ENCODE measurements around the gene ELMO1.

ELMO1 gene

DNA sequence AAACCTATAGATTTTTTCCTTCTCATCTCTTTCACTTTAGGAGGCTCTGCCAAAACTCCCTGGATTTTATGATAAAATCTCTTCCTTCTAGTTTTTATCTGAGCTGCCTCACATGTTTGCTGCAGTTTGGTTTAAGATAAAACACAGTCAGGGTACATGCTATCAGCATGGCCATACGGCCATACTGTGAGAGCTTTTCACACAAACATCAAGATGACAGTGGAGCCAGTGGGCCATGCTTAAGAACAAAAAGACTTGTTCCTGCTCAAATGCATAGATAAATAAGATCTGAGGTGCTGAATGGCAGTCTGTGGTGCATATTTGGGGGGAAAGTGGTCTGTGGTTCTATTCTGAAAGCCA lies 91.0 kb downstream of the ELMO1 start:
- Histone ChIP-seq H3K9me3 (ENCODE audit: control extremely low read depth in 1 of 5, control insufficient read depth in 4 of 5, insufficient read depth in 2 of 5, low read depth in 1 of 5, low read length in 4 of 5) (no peaks in the 10 kb centered on the region), H3K4me3 (ENCODE audit: control insufficient read depth in 1 of 7, extremely low read depth in 1 of 7, insufficient read depth in 4 of 7, low read depth in 2 of 7, low read length in 6 of 7) (peak overlapping the region in 2 of 7 experiments; percentile 21 to 30), H3K27ac (ENCODE audit: insufficient read depth in 1 of 2, low read depth in 1 of 2, low read length in 2 of 2, poor library complexity in 1 of 2, severe bottlenecking in 2 of 2) (peak overlapping the region; percentile 2 to 63), H3K27me3 (replicated peaks in 2 of 5; ENCODE audit: control insufficient read depth in 4 of 5, insufficient read depth in 5 of 5, low read length in 4 of 5) (no peaks in the 10 kb centered on the region), H3K4me1 (ENCODE audit: control extremely low read depth in 1 of 4, control insufficient read depth in 4 of 4, insufficient read depth in 4 of 4, low read length in 3 of 4) (peaks cover 22 to 78% (median 59%) of the 10 kb centered on the region in 4 experiments), H3K36me3 (ENCODE audit: control insufficient read depth in 4 of 4, insufficient read depth in 4 of 4, low read length in 3 of 4) (no peaks in the 10 kb centered on the region)
- WGBS (ENCODE audit: insufficient coverage): 13% methylated on average over 1 of the region's 1 CpG
- DNase-seq: peak; percentile 64 to 90 (median 80)
- ChIA-PET POLR2A (interaction anchor here (0.7 kb wide), 2 partner anchors 21 to 34 kb away, joined by 3 to 4 read pairs; no protein-coding TSS in a partner anchor), CTCF (interaction anchor here (0.7 to 1.3 kb wide), 5 partner anchors 29 to 158 kb away, joined by 3 to 4 read pairs (median 3); no protein-coding TSS in a partner anchor)

DNA sequence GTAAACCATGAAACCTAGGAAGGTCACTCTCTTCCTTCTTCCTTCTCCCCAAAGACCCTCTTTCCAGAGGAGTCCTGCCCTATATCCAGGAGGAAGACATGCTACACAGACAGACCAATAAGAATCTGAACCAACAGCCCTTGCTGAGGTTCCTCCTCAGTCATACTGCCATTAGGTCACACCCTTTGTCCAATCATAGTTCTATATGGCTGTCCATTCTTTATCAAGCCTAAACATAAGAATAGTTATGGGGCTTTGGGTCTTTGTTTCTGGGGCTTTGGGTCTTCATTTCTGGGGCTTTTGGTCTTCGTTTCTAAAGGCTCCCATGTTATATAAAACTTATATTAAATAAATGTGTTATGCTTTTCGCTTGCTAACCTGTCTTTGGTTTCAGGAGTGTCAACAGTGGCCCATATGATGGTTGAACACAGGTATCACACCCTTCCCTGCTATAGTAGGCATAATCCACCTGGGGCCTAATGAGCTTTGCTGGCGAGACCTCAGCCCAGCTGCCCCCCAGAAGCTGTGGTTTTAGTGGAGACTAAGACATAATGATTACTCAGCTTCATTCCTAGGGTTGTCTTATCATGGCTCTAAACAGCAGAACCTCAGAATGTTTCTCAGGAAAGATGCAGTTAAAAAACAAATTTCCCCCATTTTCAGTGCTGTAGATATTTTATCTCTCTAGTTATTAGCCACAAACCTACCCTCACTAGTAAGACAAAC lies 91.6 kb downstream of the ELMO1 start:
- POLR2A ChIA-PET: interaction anchor here (0.7 kb wide), 2 partner anchors 22 to 35 kb away, joined by 3 to 4 read pairs; no protein-coding TSS in a partner anchor
- Histone ChIP-seq H3K4me3 (ENCODE audit: control insufficient read depth in 1 of 7, extremely low read depth in 1 of 7, insufficient read depth in 4 of 7, low read depth in 2 of 7, low read length in 6 of 7) (peak overlapping the region in 1 of 7 experiments; percentile 32), H3K27me3 (replicated peaks in 2 of 5; ENCODE audit: control insufficient read depth in 4 of 5, insufficient read depth in 5 of 5, low read length in 4 of 5) (no peaks in the 10 kb centered on the region), H3K36me3 (ENCODE audit: control insufficient read depth in 4 of 4, insufficient read depth in 4 of 4, low read length in 3 of 4) (no peaks in the 10 kb centered on the region), H3K4me1 (ENCODE audit: control extremely low read depth in 1 of 4, control insufficient read depth in 4 of 4, insufficient read depth in 4 of 4, low read length in 3 of 4) (peaks cover 26 to 78% (median 62%) of the 10 kb centered on the region in 4 experiments), H3K27ac (ENCODE audit: insufficient read depth in 1 of 2, low read depth in 1 of 2, low read length in 2 of 2, poor library complexity in 1 of 2, severe bottlenecking in 2 of 2) (peak overlapping the region in 1 of 2 experiments; percentile 63), H3K9me3 (ENCODE audit: control extremely low read depth in 1 of 5, control insufficient read depth in 4 of 5, insufficient read depth in 2 of 5, low read depth in 1 of 5, low read length in 4 of 5) (no peaks in the 10 kb centered on the region)
- peak in 2 of 3 donors; percentile 60 to 68 for DNase-seq
- CTCF ChIA-PET: interaction anchor here (0.8 to 1.2 kb wide), 3 partner anchors 48 to 157 kb away, joined by 3 to 4 read pairs (median 3); no protein-coding TSS in a partner anchor
- WGBS (ENCODE audit: insufficient coverage): 57% methylated on average over 1 of the region's 3 CpGs

- CTCF ChIA-PET: interaction anchor here (0.8 to 6.9 kb wide), 17 partner anchors 10 to 476 kb away, joined by 3 to 64 read pairs (median 5); partner anchors contain the start of gene ELMO1
Observed at GRCh38 chr7:37354656-37355131, 94.0 kb downstream of the ELMO1 start.

DNA sequence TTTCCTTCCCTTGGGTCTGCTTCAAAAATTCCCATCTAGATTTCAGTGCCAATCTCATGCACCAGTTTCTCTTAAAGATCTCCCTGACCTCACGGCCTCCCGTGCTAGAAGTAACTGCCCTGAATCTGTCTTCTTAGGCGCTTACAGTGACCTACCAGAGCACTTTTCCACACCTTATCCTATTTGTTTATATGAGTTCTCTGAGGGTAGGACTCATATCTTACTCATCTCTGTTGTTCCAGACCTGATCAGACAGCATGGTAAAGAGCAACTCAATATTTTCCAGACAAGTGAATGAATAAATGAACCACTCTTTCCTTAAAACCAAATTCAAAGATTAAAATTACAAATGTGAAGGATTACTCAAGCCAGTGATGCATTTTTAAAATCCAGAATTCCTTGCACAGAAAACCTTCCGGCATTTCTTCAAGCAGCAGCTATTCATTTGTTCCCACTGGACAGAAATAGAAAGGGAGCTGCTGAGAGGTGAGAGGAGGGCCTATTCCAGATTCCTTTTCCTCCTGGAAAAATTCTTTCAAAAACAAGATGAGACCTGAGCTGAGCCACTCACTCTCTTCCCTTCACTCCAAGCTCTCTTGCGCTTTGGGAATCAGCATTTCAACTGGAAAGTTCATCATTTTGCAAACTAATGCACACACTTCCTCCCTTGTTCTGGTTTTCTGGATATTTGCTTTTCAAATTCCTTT lies 94.6 kb downstream of the ELMO1 start:
- POLR2A ChIA-PET: interaction anchor here (0.8 to 1.7 kb wide), 5 partner anchors 34 to 94 kb away, joined by 3 to 7 read pairs (median 5); no protein-coding TSS in a partner anchor
- Histone ChIP-seq H3K27ac (ENCODE audit: insufficient read depth in 1 of 2, low read depth in 1 of 2, low read length in 2 of 2, poor library complexity in 1 of 2, severe bottlenecking in 2 of 2) (peak overlapping the region; percentile 93 to 97), H3K27me3 (replicated peaks in 2 of 5; ENCODE audit: control insufficient read depth in 4 of 5, insufficient read depth in 5 of 5, low read length in 4 of 5) (no peaks in the 10 kb centered on the region), H3K4me1 (ENCODE audit: control extremely low read depth in 1 of 4, control insufficient read depth in 4 of 4, insufficient read depth in 4 of 4, low read length in 3 of 4) (peaks cover 36 to 90% (median 82%) of the 10 kb centered on the region in 4 experiments), H3K36me3 (ENCODE audit: control insufficient read depth in 4 of 4, insufficient read depth in 4 of 4, low read length in 3 of 4) (peaks cover 0 to 6% (median 1%) of the 10 kb centered on the region in 4 experiments), H3K9me3 (ENCODE audit: control extremely low read depth in 1 of 5, control insufficient read depth in 4 of 5, insufficient read depth in 2 of 5, low read depth in 1 of 5, low read length in 4 of 5) (no peaks in the 10 kb centered on the region), H3K4me3 (ENCODE audit: control insufficient read depth in 1 of 7, extremely low read depth in 1 of 7, insufficient read depth in 4 of 7, low read depth in 2 of 7, low read length in 6 of 7) (peak overlapping the region in 5 of 7 experiments; percentile 74 to 92 (median 82))
- DNase-seq: no peak
- CTCF ChIA-PET: interaction anchor here (0.8 to 6.9 kb wide), 25 partner anchors 11 to 477 kb away, joined by 3 to 64 read pairs (median 4); partner anchors contain the start of gene ELMO1
- 22% methylated on average over 2 of the region's 5 CpGs for WGBS (ENCODE audit: insufficient coverage)

More at GRCh38 chr7:37354656-37355131, 94.0 kb downstream of the ELMO1 start:
- Histone ChIP-seq H3K27ac (ENCODE audit: insufficient read depth in 1 of 2, low read depth in 1 of 2, low read length in 2 of 2, poor library complexity in 1 of 2, severe bottlenecking in 2 of 2) (peak overlapping the region; percentile 93 to 97), H3K4me1 (ENCODE audit: control extremely low read depth in 1 of 4, control insufficient read depth in 4 of 4, insufficient read depth in 4 of 4, low read length in 3 of 4) (peaks cover 36 to 92% (median 82%) of the 10 kb centered on the region in 4 experiments), H3K27me3 (replicated peaks in 2 of 5; ENCODE audit: control insufficient read depth in 4 of 5, insufficient read depth in 5 of 5, low read length in 4 of 5) (no peaks in the 10 kb centered on the region), H3K4me3 (ENCODE audit: control insufficient read depth in 1 of 7, extremely low read depth in 1 of 7, insufficient read depth in 4 of 7, low read depth in 2 of 7, low read length in 6 of 7) (peak overlapping the region in 6 of 7 experiments; percentile 13 to 92 (median 74)), H3K36me3 (ENCODE audit: control insufficient read depth in 4 of 4, insufficient read depth in 4 of 4, low read length in 3 of 4) (peaks cover 0 to 4% (median 1%) of the 10 kb centered on the region in 4 experiments), H3K9me3 (ENCODE audit: control extremely low read depth in 1 of 5, control insufficient read depth in 4 of 5, insufficient read depth in 2 of 5, low read depth in 1 of 5, low read length in 4 of 5) (no peaks in the 10 kb centered on the region)
- peak; percentile 90 to 97 (median 95) for DNase-seq
- POLR2A ChIA-PET: interaction anchor here (0.7 to 1.7 kb wide), 4 partner anchors 12 to 54 kb away, joined by 3 to 6 read pairs (median 4); no protein-coding TSS in a partner anchor
- WGBS (ENCODE audit: insufficient coverage): 1% methylated on average over 11 of the region's 11 CpGs

- peaks cover 36 to 90% (median 80%) of the 10 kb centered on the region in 4 experiments for H3K4me1 ChIP-seq (ENCODE audit: control extremely low read depth in 1 of 4, control insufficient read depth in 4 of 4, insufficient read depth in 4 of 4, low read length in 3 of 4)
- WGBS (ENCODE audit: insufficient coverage): 2% methylated on average over 32 of the region's 32 CpGs
- CTCF ChIA-PET: interaction anchor here (0.6 to 6.9 kb wide), 27 partner anchors 10 to 478 kb away, joined by 3 to 64 read pairs (median 4); partner anchors contain the start of gene ELMO1
- H3K9me3 ChIP-seq (ENCODE audit: control extremely low read depth in 1 of 5, control insufficient read depth in 4 of 5, insufficient read depth in 2 of 5, low read depth in 1 of 5, low read length in 4 of 5): no peaks in the 10 kb centered on the region
- peak overlapping the region; percentile 93 to 97 for H3K27ac ChIP-seq (ENCODE audit: insufficient read depth in 1 of 2, low read depth in 1 of 2, low read length in 2 of 2, poor library complexity in 1 of 2, severe bottlenecking in 2 of 2)
- peaks cover 0 to 6% (median 1%) of the 10 kb centered on the region in 4 experiments for H3K36me3 ChIP-seq (ENCODE audit: control insufficient read depth in 4 of 4, insufficient read depth in 4 of 4, low read length in 3 of 4)
- DNase-seq: peak; percentile 89 to 95 (median 92)
- POLR2A ChIA-PET: interaction anchor here (0.8 to 1.6 kb wide), 6 partner anchors 10 to 155 kb away, joined by 3 to 7 read pairs (median 4); no protein-coding TSS in a partner anchor
- peak overlapping the region; percentile 61 to 92 (median 82) for H3K4me3 ChIP-seq (ENCODE audit: control insufficient read depth in 1 of 7, extremely low read depth in 1 of 7, insufficient read depth in 4 of 7, low read depth in 2 of 7, low read length in 6 of 7)
- H3K27me3 ChIP-seq (replicated peaks in 2 of 5; ENCODE audit: control insufficient read depth in 4 of 5, insufficient read depth in 5 of 5, low read length in 4 of 5): no peaks in the 10 kb centered on the region
Observed at GRCh38 chr7:37352974-37353948, 95.4 kb downstream of the ELMO1 start.
